SK-N-SH (cell line): ENCODE measurements around the gene MLEC. TPM values are rescaled to one million over a fixed set of nuclear protein-coding genes. Genes with fewer than 3 reads are reported as not detected.

Experiments used
- CTCF ChIA-PET: fragments of 300-600, 350-600 bp; formaldehyde crosslinking; extraction: SDS; loops from one replicate; lab custom pipeline; 2021; lab: Yijun Ruan, JAX
- POLR2A ChIA-PET: fragments of 350-600 bp; sonication (Branson Sonifier 250); formaldehyde crosslinking; extraction: SDS; loops from one replicate; lab custom pipeline; 2020; ENCODE audit warnings: antibody characterized with exemption, inconsistent platforms; lab: Yijun Ruan, JAX
- DNase-seq: peaks from one replicate; pipeline ENCODE4 v3.0.0; 2012
- H2AFZ ChIP-seq: fragments of 200-600 bp; sonication (generic); 2 replicates; pipeline ENCODE4 v1.8.1; 2016; ENCODE audit warnings: antibody characterized with exemption, mild to moderate bottlenecking, low read depth
- H3F3A ChIP-seq: fragments of 200-600 bp; sonication (generic); replicated peaks from 2 replicates; pipeline ENCODE3; 2016; ENCODE audit warnings: antibody characterized with exemption, mild to moderate bottlenecking; ENCODE audit not compliant: insufficient read depth
- H3K27ac ChIP-seq, 2 experiments: fragments of 200-500 bp in 1 of 2; fragments of 200-600 bp in 1 of 2; sonication (Bioruptor generic) in 1 of 2; sonication (generic), shearing (Covaris generic) in 1 of 2; 2 replicates each; pipeline versions ENCODE4 v1.5.1 to v1.6.1; 2014 to 2016; ENCODE audit warnings: low read depth in 2 of 2, inconsistent platforms in 1 of 2, low read length in 1 of 2, mild to moderate bottlenecking in 1 of 2, mixed read lengths in 1 of 2
- H3K27me3 ChIP-seq: fragments of 200-600 bp; sonication (generic), shearing (Covaris generic); 2 replicates; pipeline ENCODE4 v1.6.1; 2016; ENCODE audit warnings: mixed run types; ENCODE audit not compliant: insufficient read depth
- H3K36me3 ChIP-seq, 2 experiments: fragments of 200-500 bp in 1 of 2; fragments of 200-600 bp in 1 of 2; sonication (Bioruptor generic) in 1 of 2; sonication (generic) in 1 of 2; replicated peaks in 1 of 2; 2 replicates each; pipeline versions ENCODE3 to v1.5.1; 2014 to 2016; ENCODE audit warnings: low read length in 1 of 2, mild to moderate bottlenecking in 1 of 2; ENCODE audit not compliant: insufficient read depth in 2 of 2, control insufficient read depth in 1 of 2
- H3K4me1 ChIP-seq, 2 experiments: fragments of 200-500 bp in 1 of 2; fragments of 200-600 bp in 1 of 2; sonication (Bioruptor generic) in 1 of 2; sonication (generic), shearing (Covaris generic) in 1 of 2; 2 replicates each; pipeline versions ENCODE4 v1.5.1 to v1.6.1; 2014 to 2016; ENCODE audit warnings: low read depth in 1 of 2, low read length in 1 of 2, mixed run types in 1 of 2; ENCODE audit not compliant: insufficient read depth in 2 of 2, control insufficient read depth in 1 of 2
- H3K4me2 ChIP-seq: fragments of 200-600 bp; sonication (generic), shearing (Covaris generic); 2 replicates; pipeline ENCODE4 v1.6.1; 2017; ENCODE audit warnings: mixed run types
- H3K4me3 ChIP-seq, 2 experiments: fragments of 200-500 bp in 1 of 2; fragments of 200-600 bp in 1 of 2; sonication (Bioruptor generic) in 1 of 2; sonication (generic), shearing (Covaris generic) in 1 of 2; 2 replicates each; pipeline versions ENCODE4 v1.5.1 to v1.8.1; 2014 to 2016; ENCODE audit warnings: low read depth in 2 of 2, inconsistent platforms in 1 of 2, low read length in 1 of 2, mild to moderate bottlenecking in 1 of 2, mixed read lengths in 1 of 2, moderate library complexity in 1 of 2
- H3K79me2 ChIP-seq: fragments of 200-600 bp; sonication (generic); 2 replicates; pipeline ENCODE4 v1.8.1; 2017; ENCODE audit warnings: mild to moderate bottlenecking; ENCODE audit not compliant: insufficient read depth
- H3K9ac ChIP-seq: fragments of 200-600 bp; sonication (generic); 2 replicates; pipeline ENCODE4 v1.6.1; 2017; ENCODE audit warnings: mixed run types
- H3K9me2 ChIP-seq: fragments of 200-600 bp; sonication (generic); 2 replicates; pipeline ENCODE4 v1.6.1; 2017; ENCODE audit warnings: mixed run types
- H3K9me3 ChIP-seq: fragments of 200-600 bp; sonication (generic); 2 replicates; pipeline ENCODE4 v1.6.1; 2017; ENCODE audit warnings: mixed run types, mild to moderate bottlenecking, moderate library complexity
- H4K20me1 ChIP-seq: fragments of 200-600 bp; sonication (generic); 2 replicates; pipeline ENCODE4 v1.6.1; 2017; ENCODE audit warnings: mild to moderate bottlenecking, mixed run types; ENCODE audit not compliant: insufficient read depth
- CHD2 ChIP-seq: fragments of 150-350 bp; IDR thresholded peaks from 2 replicates; pipeline ENCODE4 v1.6.1; 2018; ENCODE audit warnings: low read length; ENCODE audit not compliant: partially characterized antibody
- ELF1 ChIP-seq: IDR thresholded peaks from 2 replicates; pipeline ENCODE4 v1.4.0; 2012
- EZH2phosphoT487 ChIP-seq: fragments of 200-600 bp; sonication (generic); IDR thresholded peaks from 2 replicates; pipeline ENCODE4 v1.6.1; 2017; ENCODE audit warnings: low read depth, mixed run types, mild to moderate bottlenecking, antibody characterized with exemption, moderate library complexity, borderline replicate concordance
- NRF1 ChIP-seq: IDR thresholded peaks from 2 replicates; pipeline ENCODE4 v1.6.1; 2012; ENCODE audit warnings: low read depth, mild to moderate bottlenecking, low read length
- POLR2AphosphoS5 ChIP-seq: IDR thresholded peaks from 2 replicates; pipeline ENCODE4 v1.6.1; 2012; ENCODE audit warnings: low read depth, low read length
- REST ChIP-seq: IDR thresholded peaks from 2 replicates; pipeline ENCODE4 v1.6.1; 2012; ENCODE audit warnings: mild to moderate bottlenecking, low read depth, low read length, moderate library complexity
- RXRA ChIP-seq: IDR thresholded peaks from 2 replicates; pipeline ENCODE4 v1.4.0; 2012; ENCODE audit warnings: low read depth, mild to moderate bottlenecking, borderline replicate concordance
- TEAD4 ChIP-seq: IDR thresholded peaks from 2 replicates; pipeline ENCODE4 v1.4.0; 2012; ENCODE audit warnings: mild to moderate bottlenecking, borderline replicate concordance; ENCODE audit not compliant: insufficient read depth
- USF2 ChIP-seq: fragments of 150-350 bp; IDR thresholded peaks from 2 replicates; pipeline ENCODE4 v1.6.1; 2017; ENCODE audit warnings: antibody characterized with exemption, low read length, low read depth, borderline replicate concordance
- YY1 ChIP-seq: IDR thresholded peaks from 2 replicates; pipeline ENCODE4 v1.4.0; 2012; ENCODE audit warnings: low read depth, mild to moderate bottlenecking
- WGBS: methylation state at CpG from one replicate; pipeline ENCODE4 v1.1.6; 2017; ENCODE audit warnings: low lambda C conversion rate; 5-methylcytosine and 5-hydroxymethylcytosine counted together
- polyA plus RNA-seq, 3 experiments: library from polyadenylated mRNA; depleted of rRNA; stranded (reverse); fragments of >200 nt; gene quantifications; 2 replicates each; pipeline ENCODE4 v1.2.3, GENCODE V29; 2012

MLEC gene
- polyA plus RNA-seq, 1 of the 3 experiments (the other 2 are of a cell fraction): 23.4 TPM

DNA sequence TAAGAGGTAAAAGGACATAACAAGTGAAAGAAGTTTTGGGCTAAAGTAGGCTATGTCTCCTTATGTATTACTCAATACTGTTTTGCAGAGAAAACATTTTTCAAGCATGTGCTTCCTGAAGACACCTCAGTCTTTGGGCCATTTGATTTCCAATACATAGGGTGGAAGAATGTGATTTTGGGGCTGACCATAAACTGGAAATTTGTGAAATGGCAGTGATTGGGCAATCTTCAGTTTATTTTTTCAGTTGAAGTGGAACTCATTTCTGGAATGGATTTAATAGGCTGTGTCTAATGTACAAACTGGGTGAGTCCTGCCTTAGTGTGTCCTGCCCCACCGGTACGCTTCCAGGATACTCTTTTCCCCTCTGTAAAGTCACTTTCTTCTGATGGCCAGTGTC, 35.8 kb downstream of the MLEC start (continued):
- no peak for TF ChIP-seq RXRA
- TF ChIP-seq CHD2: no peak
- TF ChIP-seq YY1: no peak
- TF ChIP-seq TEAD4: no peak
- TF ChIP-seq, all 33 proteins: peak for 0

DNA sequence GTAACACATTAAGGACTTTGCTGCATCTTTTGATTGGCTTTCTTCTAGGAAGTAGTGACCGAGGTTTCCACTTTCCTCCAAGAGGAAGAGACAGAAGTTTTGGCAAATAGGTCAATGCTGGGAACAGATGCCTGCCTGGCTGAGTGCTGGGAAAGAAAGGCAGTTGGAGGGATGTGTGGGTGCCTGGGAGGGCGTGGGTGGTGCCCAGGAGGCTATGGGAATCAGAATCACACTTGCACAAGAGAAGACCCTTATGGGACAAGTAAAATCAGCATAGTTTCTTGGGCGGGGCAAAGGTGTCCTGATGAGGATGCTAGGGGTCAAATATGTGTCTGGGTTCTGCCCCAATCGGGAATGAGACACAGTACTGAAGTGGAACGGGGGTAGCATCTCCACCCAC, 37.8 kb downstream of the MLEC start:
- H3K9ac ChIP-seq: no peak overlapping the region
- no peak overlapping the region for H3K4me2 ChIP-seq
- H3K27ac ChIP-seq: no peak overlapping the region
- CTCF ChIA-PET: interaction anchor here (0.8 to 1.6 kb wide), 6 partner anchors 10 to 247 kb away, joined by 3 to 8 read pairs (median 4); no protein-coding TSS in a partner anchor
- no peak for DNase-seq
- 75% methylated on average over 5 of the region's 5 CpGs for WGBS
- H3K4me1 ChIP-seq: peaks cover 5 to 36% of the 10 kb centered on the region in 2 experiments; a peak in 3 of 4 replicates
- H3K4me3 ChIP-seq: no peak overlapping the region
- H4K20me1 ChIP-seq: no peaks in the 10 kb centered on the region
- no peaks in the 10 kb centered on the region for H3K9me3 ChIP-seq
- no peak overlapping the region for H2AFZ ChIP-seq
- POLR2A ChIA-PET: no interaction called here
- TF ChIP-seq USF2: no peak
- no peak for TF ChIP-seq NRF1
- no peaks in the 10 kb centered on the region for H3K9me2 ChIP-seq
- H3K36me3 ChIP-seq: peaks cover 38 to 39% of the 10 kb centered on the region in 2 experiments
- no peaks in the 10 kb centered on the region for H3K79me2 ChIP-seq
- no peaks in the 10 kb centered on the region for H3K27me3 ChIP-seq
- no peaks in the 10 kb centered on the region for H3F3A ChIP-seq

DNA sequence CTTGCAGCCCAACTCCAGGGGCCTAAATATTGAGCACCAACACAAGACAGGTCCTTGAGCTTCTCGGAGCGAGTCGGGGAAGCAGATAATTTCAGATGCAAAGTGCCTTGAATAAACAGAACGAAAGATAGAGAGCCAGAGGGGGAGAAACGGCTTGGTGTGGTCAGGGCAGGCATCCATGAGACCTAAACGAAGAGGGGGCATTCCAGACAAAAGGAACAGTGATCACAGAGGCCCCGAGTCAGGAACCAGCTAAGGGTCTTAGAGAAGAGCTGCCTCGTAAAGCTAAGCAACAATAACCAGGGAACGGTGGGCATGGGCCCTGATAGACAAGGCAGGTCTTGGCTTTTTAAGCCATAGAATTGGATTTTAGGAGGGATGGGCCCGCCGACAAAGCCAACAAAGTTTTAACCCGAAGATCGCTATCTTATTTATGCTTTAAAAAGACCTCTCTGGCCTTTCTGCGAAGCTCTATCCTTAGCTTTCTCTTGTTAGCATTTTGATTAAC, 38.3 kb downstream of the MLEC start:
- Histone ChIP-seq H3K27ac (no peak overlapping the region), H3K4me2 (peak overlapping the region; percentile 94), H3K27me3 (no peaks in the 10 kb centered on the region), H4K20me1 (no peaks in the 10 kb centered on the region), H3K79me2 (no peaks in the 10 kb centered on the region), H3K9me3 (no peaks in the 10 kb centered on the region), H3K4me3 (peak overlapping the region; percentile 60), H2AFZ (peak overlapping the region; percentile 78), H3F3A (no peaks in the 10 kb centered on the region), H3K4me1 (peaks cover 5 to 31% of the 10 kb centered on the region in 2 experiments; a peak in 3 of 4 replicates), H3K36me3 (peaks cover 34% of the 10 kb centered on the region in 2 experiments), H3K9ac (peak overlapping the region; percentile 49; the same call in 1 of the 2 replicates), H3K9me2 (no peaks in the 10 kb centered on the region)
- 63% methylated on average over 14 of the region's 14 CpGs for WGBS
- ChIA-PET CTCF (interaction anchor here (0.8 to 1.6 kb wide), 6 partner anchors 11 to 246 kb away, joined by 3 to 8 read pairs (median 4); no protein-coding TSS in a partner anchor), POLR2A (no interaction called here)
- no peak for TF ChIP-seq EZH2phosphoT487
- no peak for TF ChIP-seq REST
- TF ChIP-seq USF2: no peak
- TF ChIP-seq ELF1: no peak
- no peak for TF ChIP-seq POLR2AphosphoS5
- no peak for TF ChIP-seq YY1
- TF ChIP-seq CHD2: no peak
- no peak for DNase-seq
